GM23338 (cell line): ENCODE measurements around the gene ALX3. TPM values are rescaled to one million over a fixed set of nuclear protein-coding genes. Genes with fewer than 3 reads are reported as not detected.

Source experiments
- ATAC-seq: fragments of 200-7000 bp; cut with Tn5 transposase; 3 replicates; pipeline ENCODE4 v1.9.1; 2020
- DNase-seq: peaks from one replicate; pipeline ENCODE4 v3.0.0-alpha.2; 2015; ENCODE audit warnings: low spot score
- H2AFZ ChIP-seq: fragments of 200-600 bp; sonication (generic); 2 replicates; pipeline ENCODE4 v1.8.0; 2016; ENCODE audit warnings: antibody characterized with exemption, mild to moderate bottlenecking, moderate library complexity
- H3F3A ChIP-seq: fragments of 200-600 bp; sonication (generic); replicated peaks from 2 replicates; pipeline ENCODE4 v1.8.0; 2017; ENCODE audit warnings: antibody characterized with exemption, mixed run types, low read depth
- H3K27ac ChIP-seq: fragments of 200-600 bp; sonication (generic); 2 replicates; pipeline ENCODE4 v1.6.1; 2016; ENCODE audit warnings: low read depth
- H3K27me3 ChIP-seq: fragments of 200-600 bp; sonication (generic); 2 replicates; pipeline ENCODE4 v1.8.0; 2016; ENCODE audit warnings: mild to moderate bottlenecking, mixed run types, moderate library complexity; ENCODE audit not compliant: insufficient read depth
- H3K36me3 ChIP-seq: fragments of 200-600 bp; sonication (generic); 2 replicates; pipeline ENCODE4 v1.8.0; 2016; ENCODE audit warnings: mild to moderate bottlenecking; ENCODE audit not compliant: insufficient read depth
- H3K4me1 ChIP-seq: fragments of 200-600 bp; sonication (generic); 2 replicates; pipeline ENCODE4 v1.8.0; 2016; ENCODE audit warnings: mild to moderate bottlenecking, moderate library complexity; ENCODE audit not compliant: insufficient read depth
- H3K4me2 ChIP-seq: fragments of 200-600 bp; sonication (generic); 2 replicates; pipeline ENCODE4 v1.7.1; 2017; ENCODE audit warnings: mixed run types
- H3K4me3 ChIP-seq: fragments of 200-600 bp; sonication (generic); 2 replicates; pipeline ENCODE4 v1.6.1; 2016; ENCODE audit warnings: mixed run types
- H3K79me2 ChIP-seq: fragments of 200-600 bp; sonication (generic); replicated peaks from 2 replicates; pipeline ENCODE4 v1.8.0; 2017; ENCODE audit warnings: mild to moderate bottlenecking; ENCODE audit not compliant: insufficient read depth
- H3K9me2 ChIP-seq: fragments of 200-600 bp; sonication (generic); 2 replicates; pipeline ENCODE4 v1.8.0; 2017; ENCODE audit not compliant: insufficient read depth
- H4K20me1 ChIP-seq: fragments of 200-600 bp; sonication (generic); replicated peaks from 2 replicates; pipeline ENCODE4 v1.8.0; 2017; ENCODE audit warnings: mild to moderate bottlenecking; ENCODE audit not compliant: insufficient read depth
- H3K27ac Mint-ChIP-seq: 2 replicates; pipeline ENCODE4 v1.8.0; 2020; ENCODE audit warnings: inconsistent platforms, mild to moderate bottlenecking, moderate library complexity, mixed read lengths
- H3K27me3 Mint-ChIP-seq: 3 replicates; pipeline ENCODE4 v1.8.0; 2022; ENCODE audit warnings: low read depth, mild to moderate bottlenecking, moderate library complexity, mixed read lengths, inconsistent platforms; ENCODE audit not compliant: insufficient read depth, poor library complexity
- H3K36me3 Mint-ChIP-seq: 3 replicates; pipeline ENCODE4 v1.8.0; 2021; ENCODE audit warnings: low read depth, mild to moderate bottlenecking, inconsistent platforms, moderate library complexity, mixed read lengths
- H3K4me1 Mint-ChIP-seq: 3 replicates; pipeline ENCODE4 v1.8.0; 2020; ENCODE audit warnings: mild to moderate bottlenecking, inconsistent platforms, mixed read lengths
- H3K4me3 Mint-ChIP-seq: 3 replicates; pipeline ENCODE4 v1.8.0; 2021; ENCODE audit warnings: moderate library complexity, mild to moderate bottlenecking, inconsistent platforms, mixed read lengths
- H3K9me3 Mint-ChIP-seq: 3 replicates; pipeline ENCODE4 v1.8.0; 2020; ENCODE audit warnings: moderate library complexity, mild to moderate bottlenecking, inconsistent platforms, mixed read lengths
- CREB1 ChIP-seq: fragments of 250-450 bp; sonication (Bioruptor Pico); IDR thresholded peaks from 2 replicates; pipeline ENCODE4 v1.5.0; 2020; ENCODE audit warnings: low read depth, mild to moderate bottlenecking, moderate library complexity
- CTCF ChIP-seq, 2 experiments: fragments of 200-600 bp in 1 of 2; sonication (generic) in 1 of 2; conservative IDR thresholded peaks; 2 replicates each; pipeline versions ENCODE4 v1.5.1 to v1.6.1; 2016 to 2017; ENCODE audit warnings: antibody characterized with exemption in 2 of 2, low read depth in 2 of 2, mild to moderate bottlenecking in 2 of 2, moderate library complexity in 1 of 2
- ETS1 ChIP-seq: IDR thresholded peaks from 2 replicates; pipeline ENCODE4 v1.6.1; 2016; ENCODE audit warnings: antibody characterized with exemption
- EZH2 ChIP-seq: fragments of 200-600 bp; sonication (generic); IDR thresholded peaks from one replicate; pipeline ENCODE4 v1.8.0; 2017; ENCODE audit warnings: antibody characterized with exemption, mild to moderate bottlenecking, low read depth; ENCODE audit not compliant: unreplicated experiment
- EZH2phosphoT487 ChIP-seq: fragments of 200-600 bp; sonication (generic); IDR thresholded peaks from one replicate; pipeline ENCODE4 v1.8.1; 2018; ENCODE audit warnings: antibody characterized with exemption; ENCODE audit not compliant: unreplicated experiment
- JUNB ChIP-seq: IDR thresholded peaks from one replicate; pipeline ENCODE4 v1.6.1; 2016; ENCODE audit warnings: antibody characterized with exemption; ENCODE audit not compliant: unreplicated experiment
- NANOG ChIP-seq: IDR thresholded peaks from 2 replicates; pipeline ENCODE4 v1.6.1; 2016; ENCODE audit warnings: antibody characterized with exemption, borderline replicate concordance
- POLR2AphosphoS5 ChIP-seq: IDR thresholded peaks from 2 replicates; pipeline ENCODE4 v1.6.1; 2016; ENCODE audit warnings: antibody characterized with exemption, low read depth
- REST ChIP-seq: IDR thresholded peaks from one replicate; pipeline ENCODE4 v1.6.1; 2018; ENCODE audit warnings: antibody characterized with exemption; ENCODE audit not compliant: unreplicated experiment
- ZNF114 ChIP-seq: fragments of 250-450 bp; sonication (Bioruptor Pico); IDR thresholded peaks from 2 replicates; pipeline ENCODE4 v1.5.0; 2020; ENCODE audit warnings: mild to moderate bottlenecking, moderate library complexity
- ZNF331 ChIP-seq: fragments of 250-450 bp; sonication (Bioruptor Pico); IDR thresholded peaks from 2 replicates; pipeline ENCODE4 v1.5.0; 2020; ENCODE audit warnings: low read depth, mild to moderate bottlenecking, moderate library complexity
- ZNF462 ChIP-seq: fragments of 250-450 bp; sonication (Bioruptor Pico); IDR thresholded peaks from 2 replicates; pipeline ENCODE4 v1.5.0; 2020; ENCODE audit warnings: mild to moderate bottlenecking, moderate library complexity
- polyA plus RNA-seq: library from polyadenylated mRNA; unstranded; fragments of >200 nt; fragmentation: Nextera tagmentation; extraction: Ambion mirVana; gene quantifications from 2 replicates; pipeline ENCODE4 v1.2.1, GENCODE V29; 2016
- total RNA-seq: library from RNA; depleted of rRNA; stranded (reverse); fragments of >200 nt; shearing (Covaris generic); gene quantifications from 2 replicates; pipeline ENCODE4 v1.2.3, GENCODE V29; 2014

ALX3 gene
- total and polyA plus RNA-seq, 2 experiments from 2014 or later = not detected

GRCh38 chr1:110065841-110066240 is 4.6 kb downstream of the ALX3 start (continued):
- TF ChIP-seq POLR2AphosphoS5 (no peak), EZH2phosphoT487 (no peak), ZNF331 (CRISPR knock-in tag) (no peak), JUNB (no peak), REST (no peak)

GRCh38 chr1:110064576-110065337 is 5.7 kb downstream of the ALX3 start:
- Mint-ChIP-seq H3K9me3 (peaks cover 3% of the 10 kb centered on the region; the same call in 1 of the 3 replicates), H3K27ac (no peak overlapping the region), H3K4me1 (peaks cover 5% of the 10 kb centered on the region), H3K4me3 (no peak overlapping the region), H3K36me3 (peaks cover 13% of the 10 kb centered on the region), H3K27me3 (peaks cover 65% of the 10 kb centered on the region)
- no peaks in the 10 kb centered on the region for H3K36me3 ChIP-seq
- H3K4me2 ChIP-seq = no peak overlapping the region
- peaks cover 11% of the 10 kb centered on the region; the same call in 1 of the 2 replicates for H3K4me1 ChIP-seq
- H3F3A ChIP-seq = 0 out of 2 replicates have a peak, but pooled peaks cover 4% of the 10 kb centered on the region
- no peak overlapping the region for H2AFZ ChIP-seq
- no peaks in the 10 kb centered on the region for H3K79me2 ChIP-seq
- no peak overlapping the region for H3K27ac ChIP-seq
- ATAC-seq (no peak), DNase-seq (no peak)
- H4K20me1 ChIP-seq = peaks cover 2% of the 10 kb centered on the region; the same call in 1 of the 2 replicates
- H3K9me2 ChIP-seq = no peaks in the 10 kb centered on the region
- H3K27me3 ChIP-seq = peaks cover 57% of the 10 kb centered on the region
- no peak overlapping the region for H3K4me3 ChIP-seq
- no peak for TF ChIP-seq ZNF114 (CRISPR knock-in tag)
- TF ChIP-seq JUNB = no peak
- TF ChIP-seq POLR2AphosphoS5 = no peak
- TF ChIP-seq CREB1 (CRISPR knock-in tag) = no peak
- no peak for TF ChIP-seq NANOG
- TF ChIP-seq CTCF (conservative IDR thresholded peaks at IDR 0.05; ENCODE audit: low read depth in 2 of 2) = no peak
- no peak for TF ChIP-seq ZNF462 (CRISPR knock-in tag)
- TF ChIP-seq EZH2 = no peak
- TF ChIP-seq ETS1 = no peak
